Measurements from ENCODE around the gene NAV3. TPM values are rescaled to one million over a fixed set of nuclear protein-coding genes. Genes with fewer than 3 reads are reported as not detected.

NAV3 gene
- total and polyA plus RNA-seq, 2 donors (not counting 1 experiment from before 2014, with no cell fraction given) = not detected

DNA sequence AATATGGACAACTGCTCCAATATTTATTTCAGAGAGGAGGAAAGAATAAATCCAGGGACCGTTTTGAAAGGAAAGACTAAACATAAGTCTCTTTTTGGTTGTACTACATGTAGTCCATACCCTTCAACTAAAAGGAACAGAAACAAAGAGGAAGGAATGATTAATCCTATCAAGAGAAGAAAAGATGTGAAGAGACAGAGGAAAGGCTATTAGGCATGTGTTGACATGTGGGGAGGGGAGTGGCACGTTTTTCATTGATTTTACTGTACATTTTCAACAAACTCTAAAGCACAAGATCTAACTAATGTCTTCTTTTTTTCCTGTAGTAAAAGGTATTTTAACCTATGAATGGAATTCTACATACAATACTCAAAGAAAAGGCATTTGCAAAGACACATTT, 85.6 kb downstream of the NAV3 start:
- Histone ChIP-seq H3K4me2 (replicated peaks; ENCODE audit: low read depth, low read length, poor library complexity, severe bottlenecking) (no peak overlapping the region), H3K36me3 (replicated peaks in 1 of 2; ENCODE audit: control extremely low read depth in 1 of 2, control insufficient read depth in 1 of 2, extremely low read depth in 1 of 2, insufficient read depth in 2 of 2, low read length in 1 of 2) (no peaks in the 10 kb centered on the region), H3K27ac (ENCODE audit: low read length in 2 of 2) (no peak overlapping the region), H2AFZ (ENCODE audit: insufficient read depth, low read depth, low read length, poor library complexity, severe bottlenecking) (no peak overlapping the region), H3K79me2 (ENCODE audit: control insufficient read depth, insufficient read depth, low read length) (no peaks in the 10 kb centered on the region), H3K27me3 (replicated peaks in 1 of 4; ENCODE audit: control extremely low read depth in 1 of 4, control insufficient read depth in 3 of 4, insufficient read depth in 4 of 4, low read length in 3 of 4) (no peaks in the 10 kb centered on the region), H4K20me1 (ENCODE audit: control insufficient read depth, insufficient read depth, low read length, poor library complexity, severe bottlenecking) (no peaks in the 10 kb centered on the region), H3K9ac (ENCODE audit: low read length) (no peak overlapping the region), H3K4me1 (ENCODE audit: control insufficient read depth in 2 of 2, insufficient read depth in 2 of 2, low read length in 2 of 2) (no peaks in the 10 kb centered on the region), H3K9me3 (ENCODE audit: control extremely low read depth in 1 of 3, control insufficient read depth in 2 of 3, insufficient read depth in 1 of 3, low read length in 2 of 3) (no peaks in the 10 kb centered on the region), H3K4me3 (ENCODE audit: control extremely low read depth in 1 of 5, extremely low read depth in 1 of 5, insufficient read depth in 1 of 5, low read depth in 2 of 5, low read length in 4 of 5) (no peak overlapping the region)
- intact Hi-C loops (cut with micrococcal nuclease) = no loop called here
- Mint-ChIP-seq H3K27ac (no peak overlapping the region), H3K4me3 (no peak overlapping the region), H3K4me1 (no peaks in the 10 kb centered on the region), H3K27me3 (peaks cover 4% of the 10 kb centered on the region), H3K9me3 (ENCODE audit: insufficient read depth) (no peaks in the 10 kb centered on the region)
- WGBS (ENCODE audit: insufficient coverage) = no CpG with 5 or more reads among the region's 2 CpGs
- DNase-seq = no peak
- ChIA-PET CTCF (interaction anchor here (0.6 kb wide), 1 partner anchor 9 kb away, joined by 4 read pairs; no protein-coding TSS in a partner anchor), POLR2A (no interaction called here)
- TF ChIP-seq, protein P1, sequence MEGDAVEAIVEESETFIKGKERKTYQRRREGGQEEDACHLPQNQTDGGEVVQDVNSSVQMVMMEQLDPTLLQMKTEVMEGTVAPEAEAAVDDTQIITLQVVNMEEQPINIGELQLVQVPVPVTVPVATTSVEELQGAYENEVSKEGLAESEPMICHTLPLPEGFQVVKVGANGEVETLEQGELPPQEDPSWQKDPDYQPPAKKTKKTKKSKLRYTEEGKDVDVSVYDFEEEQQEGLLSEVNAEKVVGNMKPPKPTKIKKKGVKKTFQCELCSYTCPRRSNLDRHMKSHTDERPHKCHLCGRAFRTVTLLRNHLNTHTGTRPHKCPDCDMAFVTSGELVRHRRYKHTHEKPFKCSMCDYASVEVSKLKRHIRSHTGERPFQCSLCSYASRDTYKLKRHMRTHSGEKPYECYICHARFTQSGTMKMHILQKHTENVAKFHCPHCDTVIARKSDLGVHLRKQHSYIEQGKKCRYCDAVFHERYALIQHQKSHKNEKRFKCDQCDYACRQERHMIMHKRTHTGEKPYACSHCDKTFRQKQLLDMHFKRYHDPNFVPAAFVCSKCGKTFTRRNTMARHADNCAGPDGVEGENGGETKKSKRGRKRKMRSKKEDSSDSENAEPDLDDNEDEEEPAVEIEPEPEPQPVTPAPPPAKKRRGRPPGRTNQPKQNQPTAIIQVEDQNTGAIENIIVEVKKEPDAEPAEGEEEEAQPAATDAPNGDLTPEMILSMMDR (IDR thresholded peaks at IDR 0.05) = no peak
- TF ChIP-seq EZH2 (IDR thresholded peaks at IDR 0.05; ENCODE audit: borderline replicate concordance, insufficient read depth, low read depth, low read length, poor library complexity, severe bottlenecking) = no peak
- ATAC-seq (ENCODE audit: low read depth) = no peak

DNA sequence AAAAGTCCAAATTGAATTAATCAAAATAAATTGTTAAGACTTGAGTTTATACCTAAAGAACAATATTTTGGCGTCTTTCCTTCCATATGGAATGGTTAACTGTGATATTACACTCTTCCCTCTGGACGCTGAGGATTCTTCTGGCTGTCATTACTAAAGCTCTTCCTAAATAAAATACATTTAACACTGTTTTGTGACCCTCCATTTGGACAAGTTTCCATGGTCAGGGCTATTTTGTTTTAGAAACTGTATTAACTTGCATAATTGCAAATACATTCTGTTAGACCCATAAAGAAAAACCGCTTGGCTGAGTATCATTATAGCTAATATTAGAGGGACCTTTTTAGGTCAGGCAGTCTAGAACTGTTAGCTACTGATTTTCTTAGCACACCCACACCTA, 87.4 kb downstream of the NAV3 start:
- no peak for ATAC-seq (ENCODE audit: low read depth)
- H3K9ac ChIP-seq (ENCODE audit: low read length) = no peak overlapping the region
- ChIA-PET POLR2A (no interaction called here), CTCF (no interaction called here)
- H4K20me1 ChIP-seq (ENCODE audit: control insufficient read depth, insufficient read depth, low read length, poor library complexity, severe bottlenecking) = no peaks in the 10 kb centered on the region
- no peaks in the 10 kb centered on the region for H3K36me3 ChIP-seq (replicated peaks in 1 of 2; ENCODE audit: control extremely low read depth in 1 of 2, control insufficient read depth in 1 of 2, extremely low read depth in 1 of 2, insufficient read depth in 2 of 2, low read length in 1 of 2)
- WGBS (ENCODE audit: insufficient coverage) = no CpG with 5 or more reads among the region's 3 CpGs
- H3K27ac Mint-ChIP-seq = no peak overlapping the region
- intact Hi-C loops (cut with micrococcal nuclease) = no loop called here
- H3K79me2 ChIP-seq (ENCODE audit: control insufficient read depth, insufficient read depth, low read length) = no peaks in the 10 kb centered on the region
- no peaks in the 10 kb centered on the region for H3K9me3 ChIP-seq (ENCODE audit: control extremely low read depth in 1 of 3, control insufficient read depth in 2 of 3, insufficient read depth in 1 of 3, low read length in 2 of 3)
- peaks cover 4% of the 10 kb centered on the region for H3K27me3 Mint-ChIP-seq
- no peak overlapping the region for H3K27ac ChIP-seq (ENCODE audit: low read length in 2 of 2)
- H2AFZ ChIP-seq (ENCODE audit: insufficient read depth, low read depth, low read length, poor library complexity, severe bottlenecking) = no peak overlapping the region
- H3K4me1 ChIP-seq (ENCODE audit: control insufficient read depth in 2 of 2, insufficient read depth in 2 of 2, low read length in 2 of 2) = no peaks in the 10 kb centered on the region
- H3K9me3 Mint-ChIP-seq (ENCODE audit: insufficient read depth) = no peaks in the 10 kb centered on the region
- no peak for DNase-seq
- TF ChIP-seq EZH2 (IDR thresholded peaks at IDR 0.05; ENCODE audit: borderline replicate concordance, insufficient read depth, low read depth, low read length, poor library complexity, severe bottlenecking) = no peak
- H3K4me3 ChIP-seq (ENCODE audit: control extremely low read depth in 1 of 5, extremely low read depth in 1 of 5, insufficient read depth in 1 of 5, low read depth in 2 of 5, low read length in 4 of 5) = no peak overlapping the region
- H3K27me3 ChIP-seq (replicated peaks in 1 of 4; ENCODE audit: control extremely low read depth in 1 of 4, control insufficient read depth in 3 of 4, insufficient read depth in 4 of 4, low read length in 3 of 4) = no peaks in the 10 kb centered on the region
- H3K4me2 ChIP-seq (replicated peaks; ENCODE audit: low read depth, low read length, poor library complexity, severe bottlenecking) = no peak overlapping the region
- no peaks in the 10 kb centered on the region for H3K4me1 Mint-ChIP-seq
- H3K4me3 Mint-ChIP-seq = no peak overlapping the region
